Stimulated activated CD8-positive, alpha-beta memory T cell treated with anti-CD3 and anti-CD28 coated beads, Interleukin-4, amount 100 ng/mL, for 4 hours (primary cell): Measurements from ENCODE around the gene RIPK4.

Source experiments
- DNase-seq, 2 donors: peaks; one replicate each; pipeline ENCODE4 v3.0.0-alpha.2; 2020; ENCODE audit warnings: low read depth in 2 of 2, low spot score in 1 of 2

The RIPK4 gene

DNA sequence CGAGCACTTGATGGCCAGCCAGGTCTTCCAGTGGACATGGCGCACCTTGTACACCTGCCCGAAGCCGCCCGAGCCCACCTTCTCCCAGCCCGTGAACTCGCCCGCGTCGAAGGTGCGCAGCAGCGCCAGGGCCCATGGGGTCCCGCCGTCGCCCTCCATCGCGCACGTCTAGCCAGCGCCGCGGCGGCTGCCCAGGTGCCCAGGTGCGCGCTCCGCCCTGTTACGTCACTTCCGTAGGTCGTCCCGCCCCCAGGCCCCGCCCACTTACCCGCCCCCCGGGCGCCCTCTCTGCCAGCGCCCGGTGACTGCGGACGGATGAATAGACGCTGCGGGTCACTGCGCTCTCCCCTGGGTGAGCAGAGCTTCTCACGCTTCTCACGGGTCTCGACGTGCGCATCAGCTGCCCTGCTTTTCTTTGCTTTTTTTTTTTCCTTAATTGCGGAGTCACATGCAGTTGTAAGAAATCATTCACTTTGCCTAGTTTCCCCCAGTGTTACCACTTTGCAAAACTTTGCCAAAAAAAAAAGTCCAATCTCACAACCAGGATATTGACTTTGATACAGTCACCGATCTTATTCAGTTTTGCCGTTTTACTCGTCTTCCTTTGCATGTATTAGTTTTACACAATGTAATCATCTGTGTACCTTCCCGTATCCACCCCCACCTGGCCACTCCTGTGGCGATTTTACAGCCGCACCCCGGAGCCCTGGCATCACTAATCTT lies at the start of gene RIPK4:
RIPK4 (minus strand) TSS at position 170 of the 723 bp plus-strand sequence; CDS start at position 159, 11 bp downstream.
- DNase-seq = peak; percentile 12 to 20

DNA sequence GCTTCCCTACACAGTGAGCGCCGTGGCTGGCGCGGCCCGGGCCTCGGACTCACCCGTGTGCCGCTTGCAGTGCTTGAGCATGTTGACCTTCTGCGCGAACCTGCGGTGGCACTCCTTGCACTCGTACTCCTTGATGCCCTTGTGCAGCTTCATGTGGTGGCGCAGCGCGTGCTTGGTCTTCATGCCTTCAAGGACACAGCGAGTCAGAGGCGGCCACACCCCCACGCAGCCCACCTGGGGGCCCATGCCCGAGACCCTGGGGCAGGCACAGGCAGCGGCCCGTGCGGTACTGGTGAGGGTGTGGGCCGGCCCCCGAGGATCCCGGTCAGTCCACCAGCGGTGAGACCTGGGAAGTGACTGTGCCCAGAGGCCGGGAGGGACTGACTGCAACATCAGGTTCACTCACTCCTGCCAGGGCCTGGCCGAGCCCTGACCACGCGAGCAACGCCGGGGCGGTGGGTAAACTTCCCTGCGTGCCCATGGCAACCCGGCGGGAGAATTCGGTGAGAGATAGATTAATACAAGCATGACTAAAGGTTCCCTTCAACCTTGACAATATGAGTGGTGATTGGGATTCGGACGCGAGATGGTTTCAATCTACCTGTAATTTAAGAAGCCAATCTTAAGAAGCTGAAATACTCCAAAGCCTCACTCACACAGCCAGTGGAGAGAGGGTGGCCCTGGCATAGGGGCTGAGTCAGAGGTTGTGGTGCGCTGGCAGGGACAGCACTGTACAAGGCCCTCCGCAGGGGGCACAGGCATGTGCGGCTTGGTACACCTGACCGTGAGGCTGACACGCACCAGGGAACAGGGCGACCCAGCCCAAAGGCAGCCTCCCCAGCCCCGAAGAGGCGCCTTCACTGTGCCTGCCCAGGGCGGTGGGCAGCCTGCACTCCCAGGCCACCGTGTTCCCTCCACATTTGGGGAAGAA lies 49.1 kb upstream of the RIPK4 start:
- no peak for DNase-seq

DNA sequence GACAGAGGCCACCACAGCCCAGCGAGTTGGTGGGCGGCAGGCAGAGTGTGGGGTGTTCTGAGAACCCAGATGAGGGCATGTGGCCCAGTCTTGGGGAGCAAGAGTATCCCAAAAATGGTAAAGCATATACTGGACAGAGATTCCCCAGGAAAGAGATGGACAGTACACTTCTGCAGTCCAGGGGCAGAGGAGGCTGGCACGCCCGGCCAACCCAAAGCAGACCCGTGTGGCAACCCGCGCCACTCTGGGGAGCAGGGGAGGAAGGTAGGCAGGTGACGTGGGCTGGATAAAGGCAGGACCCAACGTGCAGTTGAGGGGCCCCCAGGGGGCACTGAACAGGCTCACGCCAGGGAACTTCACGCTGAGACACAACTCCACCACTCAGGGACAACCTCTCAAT lies 46.4 kb upstream of the RIPK4 start:
- no peak for DNase-seq

DNA sequence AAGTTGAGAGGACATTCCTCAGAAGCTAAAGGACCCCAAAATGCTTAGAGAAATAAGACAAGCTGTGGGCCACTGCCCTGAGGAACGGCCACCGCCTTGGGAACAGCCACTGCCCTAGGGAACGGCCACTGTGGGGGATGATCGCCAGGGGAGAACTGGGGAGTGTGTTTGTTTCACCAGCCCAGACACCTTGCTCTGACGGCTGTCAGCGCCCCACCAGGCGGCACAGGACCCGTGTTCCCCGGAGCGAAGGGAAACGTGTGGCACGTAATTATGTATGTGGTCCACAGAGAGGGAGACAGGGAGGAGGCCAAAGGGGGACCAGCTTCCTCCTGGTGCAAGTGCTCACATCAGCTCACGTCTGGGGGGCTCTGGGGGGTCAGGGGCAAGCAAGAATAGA lies 45.8 kb upstream of the RIPK4 start:
- no peak for DNase-seq

DNA sequence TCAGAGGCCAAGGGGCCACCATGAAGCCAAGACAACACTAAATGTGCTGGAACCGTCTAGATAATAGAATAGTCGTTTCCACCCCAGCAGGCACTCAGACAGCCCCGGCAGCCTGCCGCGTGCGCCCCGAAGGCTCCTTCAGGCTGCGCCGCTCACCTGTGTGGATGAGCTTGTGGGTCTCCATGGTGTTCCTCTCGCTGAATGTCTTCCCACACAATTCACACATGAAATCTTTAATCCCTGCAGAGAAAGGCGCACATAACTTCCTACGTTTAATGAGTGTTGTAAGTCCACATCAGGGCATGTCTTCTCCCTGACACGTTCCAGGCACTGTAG lies 43.7 kb upstream of the RIPK4 start:
- DNase-seq = no peak

DNA sequence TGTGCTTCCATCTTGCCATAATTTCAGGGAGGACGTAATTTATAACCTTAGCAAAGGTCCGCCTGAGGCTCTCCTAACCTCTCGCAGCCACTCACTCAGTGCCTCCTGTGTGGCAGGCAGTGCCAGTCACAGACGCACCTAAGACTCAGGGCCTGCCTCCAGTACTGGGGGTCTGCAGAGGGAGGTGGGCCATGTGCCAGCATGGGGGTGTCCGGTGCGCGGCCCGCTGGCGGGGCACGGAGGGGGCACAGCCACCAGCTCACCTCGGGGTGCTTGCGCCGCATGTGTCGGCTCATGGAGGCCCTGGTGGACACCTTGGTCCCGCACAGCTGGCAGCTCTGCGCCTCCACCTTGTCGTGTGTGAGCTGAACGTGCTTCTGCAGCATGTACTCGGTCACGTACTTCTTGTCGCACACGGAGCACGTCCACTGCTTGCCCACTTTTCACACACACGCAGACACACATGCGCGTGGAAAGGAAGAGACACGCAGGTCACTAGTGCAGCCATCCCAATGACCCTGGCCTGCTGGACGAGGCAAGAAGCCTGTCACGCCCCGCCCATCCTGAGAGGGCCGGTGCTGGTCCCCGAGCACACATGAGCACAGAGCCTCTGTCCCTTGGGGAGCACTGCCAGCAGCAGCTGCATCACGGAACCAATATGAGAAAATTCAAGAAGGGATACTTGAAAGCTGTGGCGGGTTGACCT lies 43.2 kb upstream of the RIPK4 start:
- DNase-seq = no peak

DNA sequence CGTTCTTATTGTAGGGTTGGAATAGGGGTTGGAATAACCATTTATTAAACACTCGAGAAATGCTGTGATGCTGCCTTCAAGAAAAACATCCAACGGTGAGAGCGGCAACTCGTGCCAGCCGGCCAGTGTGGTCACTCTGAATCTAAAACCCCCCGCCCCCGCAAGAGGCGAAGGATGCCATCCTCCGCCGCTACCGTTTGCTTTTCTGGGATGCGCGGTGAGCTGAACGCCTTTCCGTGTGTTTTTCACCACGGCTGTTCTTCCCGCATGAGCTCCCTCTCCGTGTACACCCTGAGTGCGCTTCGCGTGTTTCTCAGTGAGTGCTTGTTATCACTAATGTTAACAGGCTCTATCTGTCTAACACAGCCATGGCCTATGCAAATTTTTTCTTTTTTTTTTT lies 42.0 kb upstream of the RIPK4 start:
- no peak for DNase-seq

DNA sequence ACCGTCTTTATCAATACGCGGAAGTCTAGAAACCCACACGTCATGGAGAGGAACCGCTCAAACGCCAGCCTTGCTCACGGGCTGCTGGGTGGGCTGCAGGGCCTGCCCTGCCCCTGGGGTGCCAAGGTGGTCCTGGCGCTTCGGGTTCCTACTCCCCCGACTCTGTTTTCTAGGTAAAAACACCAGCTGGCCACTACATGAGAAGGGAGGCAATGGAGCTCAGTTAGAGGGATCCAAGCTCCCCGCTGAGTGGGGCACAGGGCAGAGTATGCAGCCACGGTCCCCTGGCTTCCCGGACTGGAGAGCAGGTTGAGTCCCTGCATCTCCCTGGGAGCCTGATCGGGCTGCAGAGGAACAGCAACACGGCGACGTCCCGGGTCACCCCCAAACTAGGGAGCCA lies 41.2 kb upstream of the RIPK4 start:
- DNase-seq = no peak

DNA sequence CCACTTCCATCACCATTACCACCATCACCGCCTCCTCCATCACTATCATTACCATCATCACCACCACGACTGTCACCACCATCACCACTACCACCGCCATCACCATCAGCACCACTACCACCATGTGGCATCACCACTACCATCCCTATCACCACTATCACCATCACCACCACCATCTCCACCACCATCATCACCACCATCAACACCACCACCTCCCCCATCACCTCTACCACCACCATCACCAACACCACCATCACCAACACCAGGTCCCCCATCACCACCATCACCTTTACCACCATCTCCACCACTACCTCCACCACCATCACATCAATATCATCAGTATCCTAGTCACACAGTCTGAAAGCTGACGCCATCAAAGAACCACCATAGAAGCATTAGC lies 39.9 kb upstream of the RIPK4 start:
- DNase-seq = no peak

DNA sequence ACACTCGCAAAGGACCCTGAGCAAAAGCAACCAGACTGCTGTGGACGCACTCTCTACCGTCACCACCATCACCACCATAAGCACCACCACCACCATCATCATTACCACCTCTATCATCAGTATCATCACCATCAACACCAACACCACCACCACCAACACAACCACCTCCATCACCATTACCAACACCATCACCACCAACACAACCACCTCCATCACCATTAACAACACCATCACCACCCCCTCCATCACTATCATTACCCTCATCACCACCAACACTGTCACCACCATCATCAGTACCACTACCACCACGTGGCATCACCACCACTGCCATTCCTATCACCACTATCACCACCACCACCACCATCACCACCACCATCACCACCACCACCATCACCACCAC lies 38.8 kb upstream of the RIPK4 start:
- DNase-seq = no peak

DNA sequence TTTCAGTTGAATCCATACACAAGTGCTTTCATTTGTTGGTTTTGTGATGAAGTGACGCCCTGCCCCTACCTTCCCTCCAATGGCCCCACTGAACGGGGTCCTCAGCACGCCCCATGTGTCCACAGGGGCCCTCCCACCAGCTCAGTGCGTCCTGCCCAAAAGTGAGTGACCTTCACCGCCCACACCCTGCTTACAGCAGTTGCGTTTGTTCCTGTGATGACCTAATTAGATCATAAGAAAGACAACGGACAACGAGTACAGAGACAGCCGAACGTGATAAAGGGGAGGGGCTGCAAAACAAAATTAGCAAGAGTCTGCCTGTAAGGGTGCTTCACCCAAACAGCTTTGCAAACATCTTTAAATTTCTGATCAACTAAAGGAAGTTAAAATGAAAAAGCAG lies 38.2 kb upstream of the RIPK4 start:
- DNase-seq = no peak

DNA sequence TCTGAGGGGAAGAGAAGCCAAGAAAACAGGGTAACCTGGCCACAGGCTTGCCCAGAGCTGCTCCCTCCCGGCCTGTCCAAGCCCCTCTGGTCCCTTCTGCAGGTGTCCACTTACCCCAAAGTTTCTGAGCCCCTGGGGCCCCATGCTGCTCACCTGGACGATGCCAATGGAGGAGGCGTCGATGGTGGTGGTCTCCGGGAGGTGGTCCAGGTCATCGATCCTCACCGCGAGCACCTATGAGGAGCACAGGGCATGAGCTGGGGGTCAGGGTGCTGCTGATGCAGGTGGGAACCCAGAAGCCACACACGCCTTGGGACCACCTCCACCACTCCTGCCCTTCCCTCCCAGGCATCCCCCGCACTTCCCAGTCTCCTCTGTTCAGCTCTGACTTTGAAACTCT lies 37.5 kb upstream of the RIPK4 start:
- no peak for DNase-seq

DNA sequence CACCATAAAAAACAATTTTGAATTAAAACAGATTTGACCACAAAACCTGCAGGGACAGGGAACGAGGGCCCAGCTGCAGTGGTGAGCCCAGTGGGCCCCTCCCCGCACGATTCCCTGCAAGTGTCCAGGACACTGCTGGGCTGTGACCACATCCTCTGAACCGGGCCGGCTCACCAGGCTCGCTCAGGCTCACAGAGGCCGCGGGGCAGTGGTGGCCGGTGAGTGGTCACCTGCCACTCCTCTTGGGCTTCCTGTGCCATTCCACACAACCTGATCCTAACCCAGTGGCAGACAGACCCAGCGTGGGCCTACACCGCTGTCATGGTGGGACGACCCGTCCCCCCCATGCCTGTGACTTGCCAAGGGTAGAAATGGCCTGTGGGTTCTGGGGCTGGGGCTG lies 36.5 kb upstream of the RIPK4 start:
- no peak for DNase-seq

DNA sequence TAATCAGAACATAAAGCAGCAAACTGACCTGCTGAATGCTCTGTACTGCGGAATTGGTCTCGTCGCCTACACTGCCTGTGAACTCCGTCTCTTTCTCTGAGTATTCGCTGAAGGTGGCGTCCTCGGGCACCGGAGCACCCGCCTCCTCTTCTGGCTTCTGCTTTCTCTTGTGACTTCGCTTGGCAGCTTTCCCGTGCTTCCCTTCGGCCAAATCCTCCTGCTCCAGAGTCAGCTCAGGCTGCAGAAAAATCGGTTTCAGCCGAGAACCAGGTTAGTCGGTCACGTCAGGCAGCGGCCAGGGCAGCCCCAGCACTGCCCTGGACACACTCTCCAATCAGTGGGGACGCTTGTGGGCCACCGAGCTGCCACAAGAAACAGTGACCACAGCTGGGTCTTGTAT lies 35.8 kb upstream of the RIPK4 start:
- DNase-seq = no peak

DNA sequence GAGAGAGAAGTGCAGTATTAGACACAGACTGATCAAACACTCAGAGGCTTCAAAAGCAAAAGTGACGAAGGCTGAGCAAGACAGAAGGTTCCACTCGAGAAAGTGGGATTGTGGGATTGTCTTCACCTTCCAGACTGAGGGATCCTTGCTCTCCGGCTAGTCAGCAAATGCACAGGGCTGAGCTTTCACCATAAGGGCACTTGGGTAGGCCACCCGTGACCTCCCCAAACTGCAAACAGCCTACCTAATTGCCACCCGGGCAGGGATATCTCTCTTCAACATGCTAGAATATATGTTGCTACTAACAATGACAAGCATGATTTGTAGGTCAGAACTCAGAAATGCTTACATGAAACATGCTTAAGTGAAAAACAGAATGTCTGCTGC lies 35.3 kb upstream of the RIPK4 start:
- DNase-seq = no peak

DNA sequence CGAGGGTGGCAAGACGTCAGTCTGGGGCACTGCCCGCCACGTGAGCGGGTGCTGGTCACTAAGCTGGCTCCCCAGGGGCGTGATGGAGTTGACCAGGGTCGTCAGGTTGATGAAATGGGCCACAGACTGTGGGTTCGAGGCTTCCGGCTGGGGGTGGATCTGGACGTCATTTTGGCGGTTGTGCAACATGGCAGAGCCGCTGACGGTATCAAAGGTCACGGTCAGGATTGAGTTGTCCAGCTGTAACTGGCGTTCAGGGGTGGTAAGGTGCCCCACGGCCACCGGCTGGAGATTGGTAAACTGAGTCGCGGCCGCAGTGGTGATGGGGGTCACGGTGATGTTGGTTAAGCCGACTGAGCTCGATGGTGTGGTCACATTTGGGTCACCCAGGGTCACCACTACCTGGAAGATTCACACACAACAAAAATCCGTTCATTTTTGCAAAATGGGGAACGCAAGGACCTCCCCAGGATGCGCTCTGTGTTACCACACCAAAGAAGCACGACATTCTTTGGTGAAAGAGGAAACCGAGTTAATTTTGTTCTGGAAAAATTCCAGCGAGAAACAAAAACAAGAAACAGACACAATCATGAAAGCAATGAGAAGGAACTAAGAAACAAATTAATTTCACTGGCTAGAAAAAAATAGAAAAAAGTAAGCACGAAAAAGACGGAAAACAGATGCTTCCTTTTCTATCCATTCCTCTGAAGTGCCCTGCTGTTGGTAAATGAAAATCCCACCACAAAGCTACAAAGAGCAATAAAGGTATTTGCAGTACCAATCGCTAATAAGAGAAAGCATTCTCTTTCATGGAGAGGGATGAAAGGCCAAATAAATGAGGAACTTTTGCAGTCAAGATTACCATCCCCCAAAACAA lies 34.7 kb upstream of the RIPK4 start:
- no peak for DNase-seq

DNA sequence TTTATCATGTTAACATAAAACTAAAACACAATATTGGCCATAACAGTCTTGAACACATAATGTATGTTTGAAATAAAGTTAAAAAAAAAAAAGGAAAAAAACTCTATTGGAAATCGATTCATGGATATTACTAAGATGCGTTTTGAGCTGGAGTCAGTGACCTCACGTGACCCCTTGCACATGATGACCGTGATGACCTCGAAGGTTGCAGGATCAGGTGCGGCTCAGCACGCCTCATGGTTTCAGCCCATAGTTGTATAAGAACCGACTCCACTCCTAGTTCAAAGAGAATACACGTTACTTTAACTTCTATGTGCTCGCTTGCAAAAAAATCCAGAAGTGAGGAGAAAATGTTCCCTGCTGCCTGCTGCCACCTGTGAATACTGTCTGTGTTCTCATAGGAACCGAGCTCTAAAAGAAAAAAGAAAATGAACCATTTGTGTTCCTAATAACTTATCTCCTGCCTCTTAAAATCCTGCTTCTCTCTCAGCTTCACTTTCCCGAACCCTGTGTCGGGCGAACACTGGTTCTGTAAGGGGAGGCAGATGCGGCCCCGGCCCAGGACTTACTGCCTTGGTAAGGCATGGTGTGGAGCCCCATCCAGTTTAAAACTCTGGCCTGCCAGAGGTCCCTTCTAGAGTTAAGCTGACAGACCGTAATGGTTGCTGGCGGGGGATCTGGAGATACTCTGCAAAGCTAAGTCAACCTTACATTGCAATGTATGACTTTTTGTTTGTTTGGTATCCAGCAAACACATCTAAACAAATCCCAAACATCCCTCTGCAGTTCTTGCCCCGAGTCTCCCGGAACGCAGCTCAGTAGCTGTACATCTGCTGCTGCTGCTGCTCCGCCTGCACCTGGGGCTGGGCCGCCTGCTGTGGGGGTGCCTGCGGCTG lies 33.8 kb upstream of the RIPK4 start:
- no peak for DNase-seq

DNA sequence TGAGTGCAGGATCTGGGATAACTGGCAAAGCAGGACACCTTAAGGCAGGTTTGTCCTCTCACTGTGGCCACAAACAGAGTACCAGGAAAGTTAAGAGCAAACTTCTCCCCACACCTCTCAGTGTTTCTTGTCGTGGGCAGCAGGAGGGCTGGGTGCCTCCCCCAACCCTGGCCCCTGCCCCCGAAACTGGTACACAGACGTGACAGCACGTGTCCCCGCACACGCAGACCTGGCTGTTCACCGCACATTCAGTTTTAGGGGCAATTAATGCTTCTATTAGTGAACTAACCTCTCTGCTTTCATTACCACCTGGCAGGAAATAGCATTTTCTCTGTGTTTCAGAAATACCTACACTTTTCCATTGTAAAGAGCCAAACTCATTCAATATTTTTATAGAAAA lies 32.9 kb upstream of the RIPK4 start:
- DNase-seq = no peak

DNA sequence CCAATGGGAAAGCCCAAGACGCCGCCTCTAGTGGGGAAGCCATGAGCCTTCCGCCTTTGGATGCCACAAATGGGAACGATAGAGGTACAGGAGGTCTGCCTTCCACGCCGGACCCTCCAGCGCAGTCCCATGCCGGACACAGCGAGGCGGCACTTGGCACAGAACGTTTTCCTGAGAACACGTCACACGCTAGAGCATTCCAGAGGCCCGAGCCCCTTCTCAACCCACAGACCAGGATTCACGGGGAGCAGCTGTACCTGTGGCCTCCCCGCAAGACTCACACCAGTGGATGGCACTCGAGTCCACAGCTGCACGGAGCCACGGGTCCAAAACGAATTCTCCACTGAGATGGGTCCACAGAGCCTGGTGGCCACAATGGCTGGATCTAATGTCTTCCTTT lies 31.5 kb upstream of the RIPK4 start:
- DNase-seq = no peak

DNA sequence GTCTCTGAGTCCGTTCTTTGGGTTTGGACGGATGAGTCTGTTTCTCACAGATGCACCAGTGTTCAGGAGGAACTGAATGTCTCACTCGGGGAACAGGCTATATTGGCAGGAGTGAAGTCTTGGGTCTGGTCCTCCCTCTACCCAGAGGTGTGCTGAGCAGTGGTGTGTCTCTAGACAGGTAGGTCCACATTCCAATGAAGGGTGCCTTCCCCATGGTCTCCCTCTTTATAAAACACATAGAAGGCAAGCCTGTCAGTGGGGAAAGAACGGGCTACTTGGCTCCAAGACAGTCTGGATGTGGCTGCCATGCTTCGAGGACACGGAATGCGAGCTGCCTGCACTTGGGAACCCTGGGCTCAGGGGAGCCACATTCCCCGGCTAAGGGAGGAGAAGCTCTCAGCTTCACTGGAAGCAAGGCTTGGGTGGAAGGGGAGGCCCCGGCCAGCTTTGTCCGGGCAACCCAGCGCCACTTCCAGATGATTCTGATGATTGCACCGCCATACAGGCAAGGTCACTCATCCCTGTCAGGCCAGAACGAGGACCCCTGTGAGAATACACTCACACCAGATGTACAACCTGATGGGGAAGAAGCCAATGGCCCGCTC lies 29.7 kb upstream of the RIPK4 start:
- no peak for DNase-seq
